Adrenal gland (tissue), 5 donors: Measurements from ENCODE around the gene CDK8.

Experiments
- CTCF ChIP-seq, 6 experiments: fragments of 450-650 bp in 4 of 6; fragments of 200-600 bp in 2 of 6; sonication (generic) in 1 of 6; IDR thresholded peaks; 1 replicate in 5 of 6; 2 replicates in 1 of 6; pipeline versions ENCODE4 v1.5.1 to v1.8.0; 2016 to 2021; ENCODE audit warnings: antibody characterized with exemption in 6 of 6, mild to moderate bottlenecking in 2 of 6, moderate library complexity in 1 of 6
- POLR2A ChIP-seq, 2 donors: fragments of 450-650 bp; IDR thresholded peaks; one replicate each; pipeline ENCODE4 v1.6.1; 2017; ENCODE audit warnings: antibody characterized with exemption in 2 of 2, mild to moderate bottlenecking in 2 of 2, moderate library complexity in 1 of 2
- donor health status: DM: no; HTN: no; CAD: no.

GRCh38 chr13:26400545-26400944 lies 146.6 kb downstream of the CDK8 start:
- TF ChIP-seq CTCF (IDR thresholded peaks at IDR 0.05) (no peak), POLR2A (IDR thresholded peaks at IDR 0.05) (no peak)
